Left lung (tissue), 10 donors: Measurements from ENCODE around the gene GNG7. TPM values are rescaled to one million over a fixed set of nuclear protein-coding genes. Genes with fewer than 3 reads are reported as not detected.

ENCODE experiments used
- ATAC-seq: fragments of 200-7000 bp; cut with Tn5 transposase; one replicate; pipeline ENCODE4 v1.9.1; 2020; ENCODE audit warnings: moderate library complexity
- DNase-seq, 4 donors: peaks; one replicate each; pipeline ENCODE4 v3.0.0-alpha.2; 2013 to 2020
- H3K27ac ChIP-seq, 2 donors: fragments of 200-600 bp; sonication (generic) in 1 of 2; one replicate each; pipeline versions ENCODE4 v1.5.0 to v1.8.0; 2020 to 2021
- H3K27me3 ChIP-seq, 2 donors: fragments of 200-600 bp; sonication (generic) in 1 of 2; one replicate each; pipeline versions ENCODE4 v1.5.0 to v1.8.0; 2020 to 2021
- H3K36me3 ChIP-seq, 2 donors: fragments of 200-600 bp; sonication (generic) in 1 of 2; one replicate each; pipeline versions ENCODE4 v1.5.0 to v1.8.0; 2020 to 2021
- H3K4me1 ChIP-seq, 2 donors: fragments of 200-600 bp; one replicate each; pipeline ENCODE4 v1.8.0; 2021
- H3K4me3 ChIP-seq, 2 donors: fragments of 200-600 bp; sonication (generic) in 1 of 2; one replicate each; pipeline versions ENCODE4 v1.5.0 to v1.8.0; 2020 to 2021; ENCODE audit warnings: mild to moderate bottlenecking in 1 of 2
- H3K9me3 ChIP-seq, 2 donors: fragments of 200-600 bp; sonication (generic) in 1 of 2; one replicate each; pipeline versions ENCODE4 v1.5.0 to v1.8.0; 2020 to 2021
- intact Hi-C, 2 donors: fragments of 100-400 bp; cut with DNase I; formaldehyde crosslinking; loops; one replicate each; pipeline versions ENCODE4 v1.11.2 to v1.14.2; 2022
- polyA plus RNA-seq, 6 donors: library from polyadenylated mRNA; unstranded; fragments of 120-200 nt; gene quantifications; one replicate each; pipeline ENCODE4 v1.2.1, GENCODE V29; 2013; ENCODE audit not compliant: insufficient read length in 6 of 6
- total RNA-seq, 2 donors: library from RNA; stranded (reverse); fragmentation: NEBNext Ultra II Directional; extraction: Animal tissue kit (Norgen Biotek cat#: 25700); gene quantifications; one replicate each; pipeline ENCODE4 v1.2.1, GENCODE V29; 2021
- TF ChIP-seq, protein P1 (sequence below), 2 donors: fragments of 200-600 bp; sonication (generic) in 1 of 2; IDR thresholded peaks; one replicate each; pipeline versions ENCODE4 v1.5.0 to v1.8.0; 2021; ENCODE audit warnings: antibody characterized with exemption in 2 of 2
- donor health status: DM: no; HTN: yes; CAD: no.
- donor health status: DM: no; HTN: no; CAD: no.

Gene GNG7
- total and polyA plus RNA-seq, 8 donors = 3.8 to 7.1 (median 5.5) TPM

DNA sequence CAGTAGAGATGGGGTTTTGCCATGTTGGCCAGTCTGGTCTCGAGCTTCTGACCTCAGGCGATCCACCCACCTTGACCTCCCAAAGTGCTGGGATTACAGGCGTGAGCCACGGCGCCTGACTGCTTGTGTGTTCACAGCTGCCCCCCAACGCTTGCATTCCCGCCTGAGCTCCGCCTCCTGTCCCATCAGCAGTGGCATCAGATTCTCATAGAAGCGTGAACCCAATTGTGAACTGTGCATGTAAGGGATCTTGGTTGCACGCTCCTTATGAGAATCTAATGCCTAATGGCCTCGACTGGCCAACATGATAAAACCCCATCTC lies 150.7 kb downstream of the GNG7 start:
- ATAC-seq (no peak), DNase-seq (peak in 2 of 4 donors; percentile 29 to 50)
- no peaks in the 10 kb centered on the region for H3K27me3 ChIP-seq
- no peak overlapping the region for H3K4me3 ChIP-seq
- TF ChIP-seq, protein P1, sequence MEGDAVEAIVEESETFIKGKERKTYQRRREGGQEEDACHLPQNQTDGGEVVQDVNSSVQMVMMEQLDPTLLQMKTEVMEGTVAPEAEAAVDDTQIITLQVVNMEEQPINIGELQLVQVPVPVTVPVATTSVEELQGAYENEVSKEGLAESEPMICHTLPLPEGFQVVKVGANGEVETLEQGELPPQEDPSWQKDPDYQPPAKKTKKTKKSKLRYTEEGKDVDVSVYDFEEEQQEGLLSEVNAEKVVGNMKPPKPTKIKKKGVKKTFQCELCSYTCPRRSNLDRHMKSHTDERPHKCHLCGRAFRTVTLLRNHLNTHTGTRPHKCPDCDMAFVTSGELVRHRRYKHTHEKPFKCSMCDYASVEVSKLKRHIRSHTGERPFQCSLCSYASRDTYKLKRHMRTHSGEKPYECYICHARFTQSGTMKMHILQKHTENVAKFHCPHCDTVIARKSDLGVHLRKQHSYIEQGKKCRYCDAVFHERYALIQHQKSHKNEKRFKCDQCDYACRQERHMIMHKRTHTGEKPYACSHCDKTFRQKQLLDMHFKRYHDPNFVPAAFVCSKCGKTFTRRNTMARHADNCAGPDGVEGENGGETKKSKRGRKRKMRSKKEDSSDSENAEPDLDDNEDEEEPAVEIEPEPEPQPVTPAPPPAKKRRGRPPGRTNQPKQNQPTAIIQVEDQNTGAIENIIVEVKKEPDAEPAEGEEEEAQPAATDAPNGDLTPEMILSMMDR (IDR thresholded peaks at IDR 0.05) = no peak
- intact Hi-C loops = no loop called here
- H3K9me3 ChIP-seq = no peaks in the 10 kb centered on the region
- no peak overlapping the region for H3K27ac ChIP-seq
- no peaks in the 10 kb centered on the region for H3K36me3 ChIP-seq
- H3K4me1 ChIP-seq = peaks cover 8 to 60% of the 10 kb centered on the region in 2 donors

DNA sequence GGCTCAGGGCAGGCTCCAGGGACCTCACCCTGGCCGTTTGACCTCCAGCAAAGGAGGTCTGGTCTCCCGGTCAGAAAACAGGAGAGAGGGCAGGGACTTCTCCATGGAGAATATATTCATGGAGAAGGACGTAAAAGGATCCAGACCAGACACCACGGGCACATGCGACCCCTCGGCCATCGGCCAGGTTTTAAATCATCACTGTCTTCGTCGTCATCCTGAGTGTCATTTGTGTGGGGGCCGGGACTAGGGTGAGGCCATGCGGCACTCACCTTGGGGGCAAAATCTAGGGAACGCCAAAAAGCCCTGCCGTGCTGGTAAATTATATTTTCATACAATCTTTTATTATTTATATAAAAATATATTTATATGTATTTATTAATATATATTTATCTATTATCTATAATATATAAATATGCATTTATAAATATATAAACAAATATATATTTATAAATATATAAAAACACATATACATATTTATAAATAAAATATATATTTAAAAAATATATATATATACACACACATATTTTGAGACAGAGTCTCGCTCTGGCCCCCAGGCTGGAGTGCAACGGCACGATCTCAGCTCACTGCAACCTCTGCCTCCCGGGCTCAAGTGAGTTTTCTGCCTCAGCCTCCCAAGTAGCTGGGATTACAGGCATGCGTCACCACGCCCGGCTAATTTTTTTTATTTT lies 151.2 kb downstream of the GNG7 start:
- H3K9me3 ChIP-seq = no peaks in the 10 kb centered on the region
- no peak for ATAC-seq
- no peak overlapping the region for H3K27ac ChIP-seq
- peaks cover 10 to 66% of the 10 kb centered on the region in 2 donors for H3K4me1 ChIP-seq
- TF ChIP-seq, protein P1 (IDR thresholded peaks at IDR 0.05) = no peak
- intact Hi-C loops = no loop called here
- H3K4me3 ChIP-seq = no peak overlapping the region
- no peaks in the 10 kb centered on the region for H3K36me3 ChIP-seq
- no peaks in the 10 kb centered on the region for H3K27me3 ChIP-seq
- peak in 1 of 4 donors; percentile 10 for DNase-seq

DNA sequence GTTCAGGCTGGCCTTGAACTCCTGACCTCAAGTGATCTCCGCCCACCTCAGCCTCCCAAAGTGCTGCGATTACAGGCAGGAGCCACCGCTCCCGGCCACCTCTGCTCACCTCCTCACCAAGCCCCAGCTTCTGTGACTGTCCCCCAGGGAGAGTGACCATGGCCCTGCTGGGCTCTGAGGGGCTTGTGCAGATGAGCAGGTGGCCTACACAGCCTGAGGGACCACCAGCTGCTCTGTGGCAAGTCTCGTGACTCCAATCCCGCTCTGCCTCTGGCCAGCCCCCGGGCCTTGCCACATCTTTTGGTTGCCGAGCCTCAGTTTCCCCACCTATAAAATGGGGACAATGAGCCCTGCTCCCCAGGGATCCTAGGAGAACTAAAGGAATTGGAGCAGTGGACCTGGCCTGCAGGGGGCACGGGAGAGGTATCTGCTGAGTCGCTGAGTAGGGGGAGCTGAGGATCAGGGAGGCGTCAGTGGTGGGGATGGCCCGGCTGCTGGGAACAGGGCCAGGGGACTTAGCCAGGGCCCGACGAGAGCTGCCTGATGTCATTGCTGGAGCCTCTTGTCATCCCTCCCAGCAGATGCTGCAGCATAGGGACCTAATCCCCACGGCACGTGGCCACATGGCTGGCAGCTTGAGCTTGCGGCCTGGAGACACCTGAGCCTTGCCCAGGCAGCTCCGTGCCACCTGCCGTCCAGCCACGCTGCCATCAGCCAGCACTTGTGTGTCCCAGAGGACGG lies 151.9 kb downstream of the GNG7 start:
- DNase-seq = peak in 3 of 4 donors; percentile 35 to 74 (median 47)
- TF ChIP-seq, protein P1 (IDR thresholded peaks at IDR 0.05) = no peak
- intact Hi-C loops = no loop called here

DNA sequence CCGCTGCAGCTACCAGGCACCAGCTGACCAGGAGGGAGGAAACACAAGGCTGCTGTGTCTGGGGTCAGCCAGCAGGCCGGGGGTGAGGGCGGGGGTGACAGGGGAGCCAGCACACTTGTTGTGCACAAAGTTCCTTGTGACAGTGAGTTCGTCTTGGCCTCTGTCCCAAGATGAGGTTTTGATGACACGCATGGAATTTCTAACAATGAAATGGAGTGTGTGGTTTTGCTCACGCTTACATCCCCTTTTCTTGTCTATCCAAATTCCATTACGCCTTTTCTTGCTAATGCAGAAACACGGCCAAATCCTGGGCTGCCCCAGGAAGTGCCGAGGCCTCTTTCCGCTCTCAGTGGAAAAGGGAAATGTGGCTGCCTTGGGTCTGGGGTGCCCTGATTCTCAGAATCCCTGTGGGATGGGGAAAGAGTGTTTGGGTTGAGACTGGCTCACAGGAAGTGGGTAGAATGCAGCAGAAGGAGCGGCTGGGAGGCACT lies 152.7 kb downstream of the GNG7 start:
- ATAC-seq = peak; percentile 79
- H3K27ac ChIP-seq = peak overlapping the region; percentile 73 to 76

More for the DNA sequence above, 151.9 kb downstream of the GNG7 start:
- Histone ChIP-seq H3K36me3 (no peaks in the 10 kb centered on the region), H3K27me3 (no peaks in the 10 kb centered on the region), H3K4me3 (no peak overlapping the region), H3K4me1 (peaks cover 13 to 73% of the 10 kb centered on the region in 2 donors), H3K27ac (peak overlapping the region; percentile 73 to 76), H3K9me3 (no peaks in the 10 kb centered on the region)
- no peak for ATAC-seq

More for the DNA sequence above, 152.7 kb downstream of the GNG7 start:
- no peaks in the 10 kb centered on the region for H3K9me3 ChIP-seq
- intact Hi-C loops = no loop called here
- DNase-seq = peak; percentile 30 to 93 (median 70)
- H3K36me3 ChIP-seq = no peaks in the 10 kb centered on the region
- no peaks in the 10 kb centered on the region for H3K27me3 ChIP-seq
- H3K4me1 ChIP-seq = peaks cover 17 to 75% of the 10 kb centered on the region in 2 donors
- TF ChIP-seq, protein P1 (IDR thresholded peaks at IDR 0.05) = no peak
- no peak overlapping the region for H3K4me3 ChIP-seq
